H9 (cell line): Measurements from ENCODE around the gene CDH4. TPM values are rescaled to one million over a fixed set of nuclear protein-coding genes. Genes with fewer than 3 reads are reported as not detected.

ENCODE experiments used
- DNase-seq: peaks from one replicate; pipeline ENCODE4 v3.0.0-alpha.2; 2017
- H2AFZ ChIP-seq: one replicate; pipeline ENCODE4 v1.6.1; 2013; ENCODE audit warnings: mild to moderate bottlenecking, low read length, control low read depth, moderate library complexity
- H2AK5ac ChIP-seq: 2 replicates; pipeline ENCODE4 v1.6.1; 2013; ENCODE audit warnings: low read length, control low read depth, mixed read lengths; ENCODE audit not compliant: insufficient read length
- H2BK120ac ChIP-seq: one replicate; pipeline ENCODE4 v1.6.1; 2013; ENCODE audit warnings: low read depth, mild to moderate bottlenecking, low read length, control low read depth, inconsistent platforms; ENCODE audit not compliant: poor library complexity, severe bottlenecking
- H2BK12ac ChIP-seq: 2 replicates; pipeline ENCODE4 v1.6.1; 2013; ENCODE audit warnings: low read length, control low read depth, mixed read lengths, low read depth; ENCODE audit not compliant: insufficient read length
- H2BK15ac ChIP-seq: 2 replicates; pipeline ENCODE4 v1.6.1; 2013; ENCODE audit warnings: low read depth, low read length, control low read depth
- H2BK20ac ChIP-seq: one replicate; pipeline ENCODE4 v1.6.1; 2013; ENCODE audit warnings: low read depth, mild to moderate bottlenecking, low read length, control low read depth, inconsistent platforms; ENCODE audit not compliant: poor library complexity, severe bottlenecking
- H2BK5ac ChIP-seq: 2 replicates; pipeline ENCODE4 v1.6.1; 2013; ENCODE audit warnings: low read length, control low read depth, mixed read lengths; ENCODE audit not compliant: insufficient read length
- H3K14ac ChIP-seq: 2 replicates; pipeline ENCODE4 v1.6.1; 2013; ENCODE audit warnings: low read length, control low read depth; ENCODE audit not compliant: insufficient read depth
- H3K18ac ChIP-seq: 2 replicates; pipeline ENCODE4 v1.6.1; 2013; ENCODE audit warnings: low read depth, mild to moderate bottlenecking, mixed read lengths, low read length, control low read depth; ENCODE audit not compliant: insufficient read length
- H3K23ac ChIP-seq: 2 replicates; pipeline ENCODE4 v1.6.1; 2013; ENCODE audit warnings: low read length, control low read depth, mixed read lengths, low read depth; ENCODE audit not compliant: insufficient read length
- H3K23me2 ChIP-seq: 2 replicates; pipeline ENCODE4 v1.6.1; 2013; ENCODE audit warnings: low read depth, mild to moderate bottlenecking, mixed read lengths, low read length, control low read depth; ENCODE audit not compliant: insufficient read length, poor library complexity, severe bottlenecking
- H3K27ac ChIP-seq: 2 replicates; pipeline ENCODE4 v1.5.1; 2013; ENCODE audit warnings: low read length, control low read depth, mixed read lengths, low read depth; ENCODE audit not compliant: insufficient read length
- H3K27me3 ChIP-seq: 2 replicates; pipeline ENCODE4 v1.6.1; 2013; ENCODE audit warnings: low read length, control low read depth, inconsistent platforms; ENCODE audit not compliant: insufficient read depth
- H3K4ac ChIP-seq: 2 replicates; pipeline ENCODE4 v1.6.1; 2013; ENCODE audit warnings: low read depth, mild to moderate bottlenecking, control low read depth, inconsistent platforms, low read length, moderate library complexity
- H3K4me1 ChIP-seq: 2 replicates; pipeline ENCODE4 v1.6.1; 2013; ENCODE audit warnings: low read length, control low read depth, inconsistent platforms; ENCODE audit not compliant: insufficient read depth
- H3K4me2 ChIP-seq: 2 replicates; pipeline ENCODE4 v1.6.1; 2013; ENCODE audit warnings: low read length, control low read depth, mixed read lengths; ENCODE audit not compliant: insufficient read length, insufficient read depth
- H3K56ac ChIP-seq: 2 replicates; pipeline ENCODE4 v1.6.1; 2013; ENCODE audit warnings: low read depth, mild to moderate bottlenecking, mixed read lengths, low read length, control low read depth; ENCODE audit not compliant: insufficient read length
- H3K79me1 ChIP-seq: 2 replicates; pipeline ENCODE4 v1.6.1; 2013; ENCODE audit warnings: low read depth, mild to moderate bottlenecking, moderate library complexity, low read length, control low read depth, inconsistent platforms; ENCODE audit not compliant: insufficient read depth, poor library complexity, severe bottlenecking
- H3K79me2 ChIP-seq: 2 replicates; pipeline ENCODE4 v1.6.1; 2013; ENCODE audit warnings: low read length, control low read depth, inconsistent platforms; ENCODE audit not compliant: insufficient read depth
- H3K9ac ChIP-seq: 2 replicates; pipeline ENCODE4 v1.6.1; 2013; ENCODE audit warnings: low read length, control low read depth, mixed read lengths; ENCODE audit not compliant: insufficient read length; ENCODE audit errors: extremely low read depth
- H3K9me3 ChIP-seq: one replicate; pipeline ENCODE4 v1.6.1; 2013; ENCODE audit warnings: low read depth, low read length, inconsistent platforms; ENCODE audit not compliant: control insufficient read depth
- H3T11ph ChIP-seq: one replicate; pipeline ENCODE4 v1.6.1; 2013; ENCODE audit warnings: mild to moderate bottlenecking, low read length, control low read depth, inconsistent platforms
- H4K20me1 ChIP-seq: one replicate; pipeline ENCODE4 v1.6.1; 2013; ENCODE audit not compliant: control insufficient read depth, insufficient read length, insufficient read depth
- H4K5ac ChIP-seq: 2 replicates; pipeline ENCODE4 v1.6.1; 2013; ENCODE audit warnings: low read depth, mild to moderate bottlenecking, mixed read lengths, low read length, control low read depth; ENCODE audit not compliant: insufficient read length
- H4K8ac ChIP-seq: replicated peaks from 2 replicates; pipeline ENCODE4 v1.6.1; 2013; ENCODE audit warnings: low read length, control low read depth, mixed read lengths, low read depth; ENCODE audit not compliant: insufficient read length
- H4K91ac ChIP-seq: 2 replicates; pipeline ENCODE4 v1.6.1; 2013; ENCODE audit warnings: low read depth, mild to moderate bottlenecking, moderate library complexity, mixed read lengths, low read length, control low read depth; ENCODE audit not compliant: insufficient read length
- H3K27ac Mint-ChIP-seq, 3 experiments: 2 replicates in 2 of 3; 3 replicates in 1 of 3; pipeline ENCODE4 v1.8.0; 2020 to 2021; ENCODE audit warnings: mixed read lengths in 3 of 3, mild to moderate bottlenecking in 1 of 3, moderate library complexity in 1 of 3
- H3K27me3 Mint-ChIP-seq: 2 replicates; pipeline ENCODE4 v1.8.0; 2021; ENCODE audit warnings: low read depth, mild to moderate bottlenecking, moderate library complexity, mixed read lengths
- H3K36me3 Mint-ChIP-seq, 3 experiments: 2 replicates in 2 of 3; 3 replicates in 1 of 3; pipeline ENCODE4 v1.8.0; 2020 to 2021; ENCODE audit warnings: low read depth in 3 of 3, mixed read lengths in 3 of 3; ENCODE audit not compliant: insufficient read depth in 1 of 3
- H3K4me1 Mint-ChIP-seq, 2 experiments: 2 replicates each; pipeline ENCODE4 v1.8.0; 2020; ENCODE audit warnings: mixed read lengths in 2 of 2
- H3K4me3 Mint-ChIP-seq, 2 experiments: 2 replicates in 1 of 2; 3 replicates in 1 of 2; pipeline ENCODE4 v1.8.0; 2020 to 2021; ENCODE audit warnings: mild to moderate bottlenecking in 2 of 2, mixed read lengths in 2 of 2, moderate library complexity in 1 of 2
- H3K9me3 Mint-ChIP-seq, 2 experiments: 2 replicates in 1 of 2; 3 replicates in 1 of 2; pipeline ENCODE4 v1.8.0; 2020; ENCODE audit warnings: mild to moderate bottlenecking in 2 of 2, mixed read lengths in 2 of 2, moderate library complexity in 1 of 2
- CTCF ChIP-seq: fragments of 200-600 bp; sonication (generic); conservative IDR thresholded peaks from 3 replicates; pipeline ENCODE4 v1.8.0; 2021; ENCODE audit warnings: antibody characterized with exemption, mild to moderate bottlenecking
- WGBS: extraction: QIAGEN DNeasy Blood & Tissue Kit; methylation state at CpG from one replicate; pipeline ENCODE4 v1.1.7; 2013; ENCODE audit warnings: missing lambda C conversion rate, low lambda C conversion rate, mixed read lengths; ENCODE audit not compliant: insufficient read length; ENCODE audit errors: extremely low coverage; 5-methylcytosine and 5-hydroxymethylcytosine counted together
- total RNA-seq: library from RNA; stranded (reverse); gene quantifications from 2 replicates; pipeline ENCODE4 v1.2.1, GENCODE V29; 2021

The CDH4 gene
- total RNA-seq, 1 experiment from 2014 or later, result 3.0 TPM

- Histone ChIP-seq H4K5ac (no peak overlapping the region), H3K14ac (no peak overlapping the region), H3K56ac (no peak overlapping the region), H3K23ac (no peak overlapping the region), H2AFZ (no peak overlapping the region), H4K91ac (no peak overlapping the region), H2BK12ac (no peak overlapping the region), H2BK5ac (no peak overlapping the region), H3K18ac (no peak overlapping the region), H3K27ac (no peak overlapping the region), H3K23me2 (no peaks in the 10 kb centered on the region), H3K9ac (no peak overlapping the region), H4K20me1 (no peaks in the 10 kb centered on the region), H3K79me1 (no peaks in the 10 kb centered on the region), H3T11ph (no peak overlapping the region), H2BK20ac (no peak overlapping the region), H3K4ac (no peak overlapping the region), H2AK5ac (no peak overlapping the region), H3K4me1 (no peaks in the 10 kb centered on the region), H3K27me3 (no peaks in the 10 kb centered on the region; the same call in 1 of the 2 replicates), H4K8ac (no peak overlapping the region), H3K4me2 (no peak overlapping the region), H2BK120ac (no peak overlapping the region), H3K9me3 (no peaks in the 10 kb centered on the region), H2BK15ac (no peak overlapping the region), H3K79me2 (no peaks in the 10 kb centered on the region)
- H3K4me3 Mint-ChIP-seq, result no peak overlapping the region; a peak in 1 of 5 replicates
- H3K36me3 Mint-ChIP-seq, result peaks cover 4 to 6% (median 5%) of the 10 kb centered on the region in 3 experiments
- H3K27me3 Mint-ChIP-seq, result peaks cover 22% of the 10 kb centered on the region
- no CpG with 5 or more reads among the region's 27 CpGs for WGBS
- H3K9me3 Mint-ChIP-seq, result peaks cover 16 to 20% of the 10 kb centered on the region in 2 experiments
- peaks cover 3% of the 10 kb centered on the region in 2 experiments; a peak in 1 of 4 replicates for H3K4me1 Mint-ChIP-seq
- no peak for DNase-seq
- peak; percentile 34; the same call in 1 of the 3 replicates for TF ChIP-seq CTCF
- H3K27ac Mint-ChIP-seq, result no peak overlapping the region
These were observed 28.3 kb downstream of the CDH4 start for GRCh38 chr20:61280217-61280980.
